ENCODE data around the gene SLC45A1.

Gene SLC45A1

DNA sequence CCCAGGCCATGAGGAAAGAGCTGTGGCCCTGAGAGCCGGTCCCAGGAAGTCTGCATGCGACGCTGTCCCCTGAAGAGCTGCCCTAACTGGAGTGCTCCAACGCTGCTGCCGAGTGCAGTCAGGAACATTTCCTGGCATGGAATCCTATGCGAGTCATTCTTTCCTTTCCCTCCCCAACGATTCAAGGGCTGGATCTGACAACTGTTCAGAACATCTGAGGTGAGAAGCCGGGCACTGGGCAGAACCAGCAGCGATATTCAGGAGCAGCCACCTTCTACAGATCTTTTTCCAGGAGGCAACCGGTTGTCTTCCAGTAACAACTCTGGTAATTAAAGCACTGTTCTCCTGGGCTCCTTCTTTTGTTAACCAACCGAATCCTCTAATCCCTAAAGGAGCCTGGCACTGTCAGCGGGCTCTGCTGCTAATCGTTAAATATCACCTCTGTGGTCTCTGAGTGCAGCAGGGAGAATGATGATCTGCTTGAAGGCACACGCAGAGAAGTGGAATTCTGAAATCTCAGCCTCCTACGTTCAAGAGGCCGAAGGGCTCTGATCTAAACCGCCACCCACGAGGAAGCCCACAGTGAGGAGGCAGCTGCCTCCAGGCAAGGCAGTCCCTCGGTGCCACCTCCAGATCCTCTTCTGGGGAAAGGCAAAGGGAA lies 55.8 kb downstream of the SLC45A1 start:
- TF ChIP-seq, protein P1, sequence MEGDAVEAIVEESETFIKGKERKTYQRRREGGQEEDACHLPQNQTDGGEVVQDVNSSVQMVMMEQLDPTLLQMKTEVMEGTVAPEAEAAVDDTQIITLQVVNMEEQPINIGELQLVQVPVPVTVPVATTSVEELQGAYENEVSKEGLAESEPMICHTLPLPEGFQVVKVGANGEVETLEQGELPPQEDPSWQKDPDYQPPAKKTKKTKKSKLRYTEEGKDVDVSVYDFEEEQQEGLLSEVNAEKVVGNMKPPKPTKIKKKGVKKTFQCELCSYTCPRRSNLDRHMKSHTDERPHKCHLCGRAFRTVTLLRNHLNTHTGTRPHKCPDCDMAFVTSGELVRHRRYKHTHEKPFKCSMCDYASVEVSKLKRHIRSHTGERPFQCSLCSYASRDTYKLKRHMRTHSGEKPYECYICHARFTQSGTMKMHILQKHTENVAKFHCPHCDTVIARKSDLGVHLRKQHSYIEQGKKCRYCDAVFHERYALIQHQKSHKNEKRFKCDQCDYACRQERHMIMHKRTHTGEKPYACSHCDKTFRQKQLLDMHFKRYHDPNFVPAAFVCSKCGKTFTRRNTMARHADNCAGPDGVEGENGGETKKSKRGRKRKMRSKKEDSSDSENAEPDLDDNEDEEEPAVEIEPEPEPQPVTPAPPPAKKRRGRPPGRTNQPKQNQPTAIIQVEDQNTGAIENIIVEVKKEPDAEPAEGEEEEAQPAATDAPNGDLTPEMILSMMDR (IDR thresholded peaks at IDR 0.05): no peak
- no peak overlapping the region for H3K9ac ChIP-seq
- no peak overlapping the region for H2AFZ ChIP-seq
- no peak overlapping the region for H3K4me3 ChIP-seq (ENCODE audit: low read depth, low read length)
- H3K36me3 ChIP-seq (ENCODE audit: control insufficient read depth, insufficient read depth, low read length): no peaks in the 10 kb centered on the region
- H3K27me3 ChIP-seq (ENCODE audit: control insufficient read depth, insufficient read depth, low read length): no peaks in the 10 kb centered on the region
- peaks cover 21% of the 10 kb centered on the region for H3K79me2 ChIP-seq
- H3K27ac ChIP-seq: peak overlapping the region; percentile 47
- no peaks in the 10 kb centered on the region for H3K9me3 ChIP-seq (ENCODE audit: control insufficient read depth, low read length)
- H3K4me1 ChIP-seq: peaks cover 2% of the 10 kb centered on the region
- H3K4me2 ChIP-seq (ENCODE audit: low read length): peak overlapping the region; percentile 27

DNA sequence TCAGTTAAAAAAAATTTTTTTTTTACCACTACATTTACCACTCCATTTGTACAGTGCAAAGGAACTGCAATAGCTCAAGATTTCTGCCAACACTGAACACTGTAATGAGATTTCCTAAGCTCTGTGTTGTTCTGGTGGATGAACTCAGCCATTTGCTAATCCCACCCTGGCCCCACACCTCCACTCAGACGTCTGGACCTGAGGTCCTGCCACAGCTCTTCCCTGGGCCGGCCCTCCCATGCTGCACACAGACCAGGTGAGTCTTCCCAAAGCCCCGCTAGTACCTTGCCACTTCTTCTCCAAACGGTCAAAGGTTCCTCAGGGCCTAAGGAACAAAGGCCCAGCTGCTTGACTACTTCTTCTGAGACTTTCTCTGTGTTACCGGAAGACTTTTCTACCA lies 56.4 kb downstream of the SLC45A1 start:
- no peak overlapping the region for H2AFZ ChIP-seq
- no peaks in the 10 kb centered on the region for H3K27me3 ChIP-seq (ENCODE audit: control insufficient read depth, insufficient read depth, low read length)
- no peak overlapping the region for H3K4me2 ChIP-seq (ENCODE audit: low read length)
- H3K79me2 ChIP-seq: peaks cover 24% of the 10 kb centered on the region
- H3K27ac ChIP-seq: no peak overlapping the region
- peaks cover 2% of the 10 kb centered on the region for H3K4me1 ChIP-seq
- TF ChIP-seq, protein P1 (IDR thresholded peaks at IDR 0.05): no peak
- H3K9ac ChIP-seq: no peak overlapping the region
- no peak overlapping the region for H3K4me3 ChIP-seq (ENCODE audit: low read depth, low read length)
- no peaks in the 10 kb centered on the region for H3K9me3 ChIP-seq (ENCODE audit: control insufficient read depth, low read length)
- no peaks in the 10 kb centered on the region for H3K36me3 ChIP-seq (ENCODE audit: control insufficient read depth, insufficient read depth, low read length)

DNA sequence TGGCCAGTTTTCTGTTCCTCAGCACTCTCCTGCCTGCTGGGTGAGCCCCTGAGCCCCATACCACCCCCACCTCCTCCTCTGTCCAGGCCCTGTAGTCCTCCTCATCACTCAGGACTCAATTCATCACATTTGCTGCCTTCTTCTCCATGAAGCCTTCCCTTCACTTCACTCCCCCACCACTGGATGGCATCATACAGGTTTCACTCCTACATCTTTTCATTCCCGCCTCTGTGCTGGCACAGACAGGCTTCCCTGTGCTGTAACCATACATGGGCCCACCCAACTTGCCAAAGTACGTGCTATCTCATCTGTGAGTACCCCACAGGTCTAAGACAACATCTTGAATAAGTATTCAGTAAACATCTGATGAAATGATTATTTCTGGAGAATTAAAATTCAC lies 56.9 kb downstream of the SLC45A1 start:
- TF ChIP-seq, protein P1 (IDR thresholded peaks at IDR 0.05): no peak
- Histone ChIP-seq H3K79me2 (peaks cover 28% of the 10 kb centered on the region), H3K27ac (no peak overlapping the region), H3K9ac (no peak overlapping the region), H3K9me3 (ENCODE audit: control insufficient read depth, low read length) (no peaks in the 10 kb centered on the region), H3K4me3 (ENCODE audit: low read depth, low read length) (no peak overlapping the region), H3K36me3 (ENCODE audit: control insufficient read depth, insufficient read depth, low read length) (no peaks in the 10 kb centered on the region), H2AFZ (no peak overlapping the region), H3K4me1 (peaks cover 2% of the 10 kb centered on the region), H3K4me2 (ENCODE audit: low read length) (no peak overlapping the region), H3K27me3 (ENCODE audit: control insufficient read depth, insufficient read depth, low read length) (no peaks in the 10 kb centered on the region)

DNA sequence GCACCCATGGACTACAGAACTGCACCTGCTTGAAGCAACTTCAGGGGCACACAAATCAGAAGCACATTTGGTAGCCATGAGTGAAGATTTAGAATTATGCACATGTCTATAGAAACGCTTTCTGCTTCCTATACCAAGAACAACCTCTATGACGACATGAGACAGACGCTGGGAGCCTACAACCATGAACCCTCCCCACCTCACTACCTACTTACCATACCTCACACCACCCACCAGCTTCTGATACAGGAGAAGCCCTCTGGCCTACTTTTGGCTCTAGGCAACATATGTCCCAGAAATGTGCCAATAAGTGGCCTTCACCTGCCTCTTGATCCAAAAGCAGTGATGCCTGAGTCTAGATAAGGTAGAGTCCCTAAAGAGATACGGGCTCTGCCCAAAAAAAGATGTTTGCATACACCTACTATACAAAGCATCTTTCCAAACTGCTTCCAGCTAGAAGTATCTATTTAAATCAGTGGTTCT lies 58.5 kb downstream of the SLC45A1 start:
- H3K4me3 ChIP-seq (ENCODE audit: low read depth, low read length): no peak overlapping the region
- H3K9ac ChIP-seq: no peak overlapping the region
- H3K27me3 ChIP-seq (ENCODE audit: control insufficient read depth, insufficient read depth, low read length): no peaks in the 10 kb centered on the region
- H2AFZ ChIP-seq: no peak overlapping the region
- H3K9me3 ChIP-seq (ENCODE audit: control insufficient read depth, low read length): no peaks in the 10 kb centered on the region
- H3K4me2 ChIP-seq (ENCODE audit: low read length): no peak overlapping the region
- H3K4me1 ChIP-seq: peaks cover 2% of the 10 kb centered on the region
- H3K79me2 ChIP-seq: peaks cover 25% of the 10 kb centered on the region
- TF ChIP-seq, protein P1 (IDR thresholded peaks at IDR 0.05): no peak
- H3K27ac ChIP-seq: no peak overlapping the region
- H3K36me3 ChIP-seq (ENCODE audit: control insufficient read depth, insufficient read depth, low read length): no peaks in the 10 kb centered on the region
